Neural crest cell (in vitro differentiated cells): ENCODE data around the gene DLK2. TPM values are rescaled to one million over a fixed set of nuclear protein-coding genes. Genes with fewer than 3 reads are reported as not detected.
"Not testable (repeated sequence)": the region's sequence is repeated elsewhere in the genome, so short reads cannot be mapped to it uniquely, and the experiment has no call there.

Experiments used
- DNase-seq: peaks from one replicate; pipeline ENCODE4 v3.0.0; 2021; ENCODE audit warnings: low read depth, mixed read lengths, low spot score
- H3K27ac Mint-ChIP-seq: one replicate; pipeline ENCODE4 v1.8.0; 2021; ENCODE audit warnings: mild to moderate bottlenecking, mixed read lengths; ENCODE audit not compliant: unreplicated experiment
- H3K27me3 Mint-ChIP-seq: 2 replicates; pipeline ENCODE4 v1.8.0; 2021; ENCODE audit warnings: low read depth, mild to moderate bottlenecking, mixed read lengths
- H3K36me3 Mint-ChIP-seq: 2 replicates; pipeline ENCODE4 v1.8.0; 2021; ENCODE audit warnings: low read depth, mild to moderate bottlenecking, mixed read lengths
- H3K4me1 Mint-ChIP-seq: 2 replicates; pipeline ENCODE4 v1.8.0; 2021; ENCODE audit warnings: mixed read lengths
- H3K4me3 Mint-ChIP-seq: one replicate; pipeline ENCODE4 v1.8.0; 2021; ENCODE audit warnings: mild to moderate bottlenecking, mixed read lengths
- H3K9me3 Mint-ChIP-seq: 2 replicates; pipeline ENCODE4 v1.8.0; 2021; ENCODE audit warnings: mixed read lengths
- CTCF ChIP-seq: fragments of 200-600 bp; sonication (generic); conservative IDR thresholded peaks from 2 replicates; pipeline ENCODE4 v1.5.0; 2021; ENCODE audit warnings: antibody characterized with exemption, mild to moderate bottlenecking
- total RNA-seq: library from RNA; stranded (reverse); gene quantifications from 2 replicates; pipeline ENCODE4 v1.2.1, GENCODE V29; 2021

The DLK2 gene
- total RNA-seq, 1 donor from 2014 or later = 1.5 TPM

GRCh38 chr6:43428874-43429273 lies 26.5 kb downstream of the DLK2 start:
- Mint-ChIP-seq H3K27ac (no peak overlapping the region), H3K4me3 (peak overlapping the region; percentile 99), H3K27me3 (peaks cover 4% of the 10 kb centered on the region), H3K36me3 (peaks cover 6% of the 10 kb centered on the region), H3K9me3 (peaks cover 4% of the 10 kb centered on the region), H3K4me1 (peaks cover 19% of the 10 kb centered on the region)
- no peak for TF ChIP-seq CTCF
- no peak for DNase-seq

- DNase-seq = no peak
- peaks cover 19% of the 10 kb centered on the region for H3K4me1 Mint-ChIP-seq
- peaks cover 4% of the 10 kb centered on the region for H3K9me3 Mint-ChIP-seq
- H3K36me3 Mint-ChIP-seq = peaks cover 6% of the 10 kb centered on the region
- H3K27ac Mint-ChIP-seq = peak overlapping the region; percentile 78
- no peak for TF ChIP-seq CTCF
- peak overlapping the region; percentile 99 for H3K4me3 Mint-ChIP-seq
- H3K27me3 Mint-ChIP-seq = peaks cover 4% of the 10 kb centered on the region
Observed at GRCh38 chr6:43428112-43428570, 27.2 kb downstream of the DLK2 start.

GRCh38 chr6:43427406-43428111 lies 27.8 kb downstream of the DLK2 start, which contains the start of gene ABCC10:
TSS of gene ABCC10 (plus strand) at chr6:43427541. CDS start at chr6:43427979, 438 bp downstream.
- Mint-ChIP-seq H3K27ac (peak within 1 kb of the TSS; percentile 97), H3K4me3 (peak within 1 kb of the TSS; percentile 99), H3K4me1 (peaks cover 19% of the 10 kb centered on the region), H3K36me3 (peaks cover 6% of the 10 kb centered on the region), H3K27me3 (peaks cover 5% of the 10 kb centered on the region), H3K9me3 (peaks cover 4% of the 10 kb centered on the region)
- DNase-seq = peak; percentile 91
- peak; percentile 64 for TF ChIP-seq CTCF

- DNase-seq = no peak
- no peak for TF ChIP-seq CTCF
- Mint-ChIP-seq H3K4me1 (peaks cover 19% of the 10 kb centered on the region), H3K27me3 (peaks cover 9% of the 10 kb centered on the region), H3K27ac (peak overlapping the region; percentile 97), H3K36me3 (peaks cover 6% of the 10 kb centered on the region), H3K4me3 (peak overlapping the region; percentile 99), H3K9me3 (peaks cover 4% of the 10 kb centered on the region)
Observed at GRCh38 chr6:43426928-43427405, 28.4 kb downstream of the DLK2 start.

GRCh38 chr6:43425083-43425482 lies 30.3 kb downstream of the DLK2 start:
- H3K36me3 Mint-ChIP-seq, H3K4me3 Mint-ChIP-seq, DNase-seq, H3K27ac Mint-ChIP-seq, H3K9me3 Mint-ChIP-seq: not testable (repeated sequence)
- H3K27me3 Mint-ChIP-seq = peaks cover 16% of the 10 kb centered on the region
- H3K4me1 Mint-ChIP-seq = peaks cover 19% of the 10 kb centered on the region

GRCh38 chr6:43421831-43422230 lies 33.5 kb downstream of the DLK2 start:
- Mint-ChIP-seq H3K27ac (no peak overlapping the region), H3K27me3 (peaks cover 38% of the 10 kb centered on the region), H3K9me3 (no peaks in the 10 kb centered on the region), H3K4me1 (no peaks in the 10 kb centered on the region), H3K36me3 (no peaks in the 10 kb centered on the region), H3K4me3 (no peak overlapping the region)
- no peak for TF ChIP-seq CTCF
- no peak for DNase-seq
